IPS-18c (cell line): ENCODE results near the gene SIGLEC14.

Experiments
- H3K4me3 ChIP-seq: 2 replicates; pipeline ENCODE4 v1.7.0; 2013; ENCODE audit warnings: low read depth, mild to moderate bottlenecking, low read length, moderate library complexity; ENCODE audit not compliant: insufficient read depth
- H3K9me3 ChIP-seq: one replicate; pipeline ENCODE4 v1.6.1; 2013; ENCODE audit warnings: mild to moderate bottlenecking, low read length, moderate library complexity; ENCODE audit not compliant: control insufficient read depth, insufficient read depth

SIGLEC14 gene

DNA sequence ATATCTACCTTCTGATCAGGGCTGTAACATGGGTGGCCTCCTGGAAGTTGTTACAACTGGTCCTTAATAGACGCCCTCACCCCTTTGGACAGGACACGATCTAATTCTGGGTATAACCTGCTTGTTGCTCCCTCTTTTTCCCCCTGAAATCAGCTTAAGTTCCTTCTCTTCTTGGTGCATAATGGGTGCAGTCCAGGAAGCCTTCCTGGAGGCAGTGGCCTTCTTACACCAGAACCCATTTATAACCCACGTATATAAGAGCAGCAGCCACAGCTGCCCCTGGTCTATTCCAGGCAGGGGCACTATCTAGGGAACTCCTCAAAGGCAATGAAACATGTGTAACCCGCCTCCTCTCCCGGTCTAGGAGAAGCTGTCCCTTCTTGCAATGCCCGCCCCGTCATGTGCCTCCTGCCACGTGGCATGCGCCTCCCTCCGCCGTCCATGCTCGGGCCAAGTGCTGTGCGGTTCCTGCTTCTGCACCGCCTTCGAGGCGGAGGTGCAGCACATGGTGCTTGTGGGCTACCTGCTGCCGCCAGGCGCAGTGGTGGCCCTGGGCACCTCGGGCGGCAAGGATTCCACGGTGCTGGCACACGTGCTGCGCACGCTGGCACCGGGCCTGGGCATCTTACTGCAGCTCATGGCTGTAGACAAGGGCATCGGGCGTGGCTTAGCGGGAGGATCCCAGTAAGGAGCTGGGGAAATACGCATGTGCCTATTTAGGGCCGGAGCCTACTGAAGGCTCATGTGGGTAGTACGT is 48.3 kb downstream of the SIGLEC14 start:
- H3K4me3 ChIP-seq: no peak overlapping the region
- no peaks in the 10 kb centered on the region for H3K9me3 ChIP-seq

DNA sequence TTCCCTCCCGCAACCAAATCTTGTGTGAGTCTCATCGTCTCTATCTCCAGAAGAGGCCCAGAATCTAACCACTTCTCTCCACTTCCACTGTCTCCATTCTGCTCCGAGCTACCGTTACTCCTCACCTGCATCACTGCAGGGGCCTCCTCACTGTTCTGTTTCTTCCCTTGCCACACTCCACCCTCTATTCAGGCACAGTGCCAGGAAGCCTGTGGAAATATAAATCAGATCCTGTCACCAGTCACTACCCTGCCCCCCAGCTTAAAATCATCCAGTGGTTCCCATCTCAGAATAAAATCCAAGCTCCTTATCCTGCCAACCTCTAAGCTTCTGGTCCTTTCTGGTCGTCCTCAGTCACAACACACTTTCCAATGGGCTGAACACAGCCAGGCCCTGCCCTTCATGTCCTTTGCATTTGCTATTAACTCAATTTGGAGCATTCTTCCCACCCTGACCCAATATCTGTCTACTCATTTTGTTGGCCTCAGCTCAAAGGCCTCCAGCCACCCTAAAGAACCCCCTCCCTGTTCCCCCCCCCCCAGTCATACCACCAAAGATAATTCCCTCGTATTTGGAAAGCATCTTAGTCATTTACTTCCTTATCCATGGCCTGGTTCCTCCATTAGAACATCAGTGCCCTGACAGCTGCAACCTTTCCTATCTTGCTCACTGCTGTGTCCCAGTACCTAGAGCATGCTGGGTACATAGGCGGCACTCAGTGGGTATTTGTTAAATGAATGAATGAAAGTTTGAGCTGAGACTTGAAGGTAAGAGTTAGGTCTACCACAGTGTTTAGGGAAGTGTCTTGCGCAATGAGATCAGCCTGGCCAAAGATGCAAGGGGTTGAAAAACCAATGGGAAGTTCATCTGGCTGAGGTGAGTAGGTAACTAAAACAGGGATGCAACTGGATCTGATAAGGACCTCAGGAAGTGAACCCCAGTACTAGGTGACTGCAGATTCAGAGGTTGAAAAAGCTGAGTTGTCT is 51.1 kb downstream of the SIGLEC14 start:
- peak overlapping the region; percentile 78; the same call in 1 of the 2 replicates for H3K4me3 ChIP-seq
- no peaks in the 10 kb centered on the region for H3K9me3 ChIP-seq

DNA sequence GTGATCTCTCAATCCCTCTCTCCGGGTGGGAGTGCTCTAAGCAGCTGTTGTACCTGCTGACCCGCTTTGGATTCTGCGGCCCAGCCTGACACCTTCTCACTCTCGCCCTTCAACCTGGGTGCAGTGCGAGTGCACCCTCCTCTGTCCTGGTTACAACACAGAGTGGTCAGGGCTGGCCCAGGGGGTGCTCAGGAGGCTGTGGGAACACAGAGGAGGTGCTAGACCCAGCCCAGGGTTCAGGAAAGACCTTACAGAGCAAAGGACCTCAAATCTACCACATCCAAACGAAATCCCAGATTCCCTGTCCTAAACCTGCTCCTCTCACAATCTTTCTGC is 51.9 kb downstream of the SIGLEC14 start:
- Histone ChIP-seq H3K9me3 (no peaks in the 10 kb centered on the region), H3K4me3 (peak overlapping the region; percentile 78)

DNA sequence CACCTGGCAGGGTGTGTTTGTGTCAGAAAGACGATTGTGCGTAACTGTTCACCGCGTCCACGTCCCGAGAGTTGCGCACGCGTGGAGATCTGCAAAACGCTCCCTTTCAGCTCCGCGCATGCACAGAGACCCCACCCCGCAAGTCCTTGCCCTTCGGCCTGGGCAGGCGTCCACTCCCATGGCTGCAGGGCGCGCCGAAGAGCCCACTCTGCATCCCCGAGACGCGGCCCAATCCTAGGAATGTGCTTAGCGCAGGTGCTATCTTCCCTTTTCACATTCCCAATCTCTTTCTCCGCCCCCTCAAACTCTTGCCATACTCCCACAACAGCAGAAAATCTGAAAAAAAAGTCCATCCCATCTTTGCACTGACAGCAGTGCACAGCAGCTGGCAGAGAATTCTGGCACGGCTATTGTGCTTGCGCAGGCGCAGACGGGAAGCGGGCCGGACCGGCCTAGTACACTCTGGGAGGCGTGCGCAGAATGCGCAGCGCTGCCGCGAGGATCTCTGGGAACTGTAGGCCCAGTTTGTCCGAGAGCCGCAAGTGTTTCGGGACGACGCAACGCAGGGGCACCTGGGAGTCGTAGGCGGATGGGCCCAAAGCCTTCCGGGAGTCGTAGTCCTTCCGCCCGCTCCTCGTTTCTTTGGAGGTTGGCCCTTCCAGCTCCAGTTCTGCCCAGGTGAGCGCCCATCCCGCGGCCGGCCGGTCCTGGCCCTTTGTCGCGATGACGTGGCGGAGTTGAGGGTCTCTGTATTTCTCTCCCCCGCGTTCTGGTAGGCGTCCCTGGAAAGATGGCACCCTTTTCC is 52.5 kb downstream of the SIGLEC14 start:
- Histone ChIP-seq H3K4me3 (peak overlapping the region; percentile 78), H3K9me3 (no peaks in the 10 kb centered on the region)

DNA sequence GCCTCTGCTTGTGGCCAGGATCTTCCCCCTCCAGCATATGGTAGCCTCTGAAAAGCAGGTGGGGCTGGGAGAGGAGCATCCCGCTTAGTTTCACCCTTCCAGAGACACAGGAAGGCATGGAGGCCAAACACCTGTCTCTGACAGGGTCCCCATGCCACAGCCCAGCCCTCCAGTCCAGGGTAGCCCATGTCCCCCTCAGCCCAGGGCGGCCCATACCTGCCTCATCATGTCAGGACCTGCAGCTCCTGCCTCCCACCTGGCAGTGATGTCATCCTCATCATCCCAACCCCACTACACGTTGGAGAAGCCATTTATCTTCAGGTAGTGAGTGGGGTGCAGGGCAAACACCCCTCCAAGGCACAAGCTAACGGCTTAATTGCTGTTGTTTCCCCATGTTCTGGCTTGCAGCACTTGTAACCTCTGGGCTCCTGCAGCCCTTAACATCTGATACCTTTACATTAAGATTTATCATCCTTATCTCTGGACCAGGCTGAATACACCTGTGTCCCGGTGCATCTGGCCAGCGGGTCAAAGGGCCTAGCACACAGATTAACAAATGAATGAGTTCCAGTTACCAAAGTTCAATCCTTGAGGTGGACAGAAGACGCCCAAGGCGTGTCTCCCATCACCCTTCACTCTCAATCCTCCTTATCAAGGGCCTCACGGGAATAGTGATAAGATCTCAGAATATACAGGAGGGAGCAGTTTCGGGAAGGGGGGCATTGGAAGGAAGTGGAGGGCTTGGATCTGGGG is 53.3 kb downstream of the SIGLEC14 start:
- peak overlapping the region; percentile 78 for H3K4me3 ChIP-seq
- no peaks in the 10 kb centered on the region for H3K9me3 ChIP-seq
